HG03025 (cell line): ENCODE results near the gene RAD9A.

Source experiments
- ATAC-seq: cut with Tn5 transposase; IDR thresholded peaks from one replicate; pipeline ENCODE4 v1.9.1; 2021; ENCODE audit warnings: mild to moderate bottlenecking, moderate library complexity; ENCODE audit not compliant: unreplicated experiment, low FRiP score

RAD9A gene

DNA sequence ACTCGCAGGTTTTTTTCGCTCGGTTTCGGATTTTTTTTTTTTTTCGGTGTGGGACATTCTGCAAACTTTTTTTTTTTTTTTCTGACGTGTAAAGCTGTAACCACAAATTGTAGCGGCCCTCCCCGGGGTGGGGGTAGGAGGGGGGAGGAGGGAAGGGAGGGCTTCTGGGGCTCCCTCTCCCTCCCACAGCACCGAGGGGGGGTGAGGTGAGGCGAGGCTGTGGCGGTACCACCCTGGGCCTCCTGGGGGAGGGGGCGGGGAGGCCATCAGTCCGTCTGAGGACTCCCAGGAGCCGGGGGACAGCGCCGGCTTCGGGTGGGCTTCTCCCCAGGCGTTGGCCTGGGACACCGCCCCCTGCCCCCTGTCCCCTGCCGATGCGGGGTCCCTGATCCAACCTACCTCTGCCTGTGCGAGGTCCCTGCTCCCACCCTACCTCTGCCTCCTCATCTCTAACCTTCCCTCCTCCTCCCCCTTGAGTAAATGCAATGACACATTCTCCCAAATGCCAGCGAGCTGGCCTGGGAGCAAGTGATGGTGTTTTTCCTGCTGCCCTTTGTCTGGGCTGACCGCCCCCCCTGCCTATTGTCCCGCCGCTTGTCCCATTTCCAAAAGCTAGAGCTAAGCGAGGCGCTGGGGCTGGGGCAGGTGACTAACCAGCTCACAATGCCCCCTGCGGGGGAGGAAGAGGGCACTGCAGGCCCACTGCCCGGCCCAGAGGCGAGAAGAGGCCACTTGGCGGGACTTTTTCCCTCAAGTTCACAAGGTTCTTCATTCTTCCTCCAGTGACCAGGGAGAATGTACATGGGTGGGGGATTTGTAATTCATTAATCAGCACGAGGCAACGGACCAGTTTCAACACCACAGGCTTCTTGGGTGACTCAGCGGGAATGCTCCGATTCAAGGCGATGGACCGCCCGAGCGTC lies 17.9 kb upstream of the RAD9A start:
- ATAC-seq, result no peak

DNA sequence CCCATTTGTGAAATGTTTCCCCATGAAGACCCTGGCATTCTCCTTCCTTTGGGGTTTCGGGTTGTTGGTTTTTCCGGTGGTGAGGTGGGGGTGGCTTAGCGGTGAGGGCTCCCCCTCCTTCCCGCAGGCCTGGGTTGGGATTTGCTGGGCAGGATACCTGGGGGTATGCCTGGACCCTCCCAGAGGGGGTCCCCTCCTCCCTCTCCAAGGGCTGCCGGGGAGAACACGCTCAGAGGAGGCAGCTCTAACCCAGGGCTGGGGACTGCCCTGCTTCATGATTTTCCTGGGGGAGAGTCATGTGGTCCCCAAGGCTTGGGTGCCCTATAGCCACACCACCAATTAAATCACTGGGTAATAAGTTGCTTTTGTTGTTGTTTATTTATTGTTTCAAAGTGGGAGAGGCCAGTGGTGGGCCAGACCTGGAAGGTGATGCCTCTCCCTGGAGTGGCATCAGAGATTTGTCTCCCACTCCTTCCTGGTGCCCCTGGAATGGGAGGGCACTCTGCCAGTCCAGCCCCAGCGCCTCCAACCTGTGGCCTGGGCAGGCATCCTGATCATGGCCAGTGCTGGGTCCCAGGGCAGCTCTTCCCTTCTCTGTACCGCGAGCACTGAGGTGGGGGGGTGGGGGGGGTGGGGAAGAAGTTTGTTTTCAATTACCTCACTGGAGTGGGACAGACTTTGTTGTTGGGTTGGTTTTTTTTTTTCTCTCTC lies 17.1 kb upstream of the RAD9A start:
- no peak for ATAC-seq

DNA sequence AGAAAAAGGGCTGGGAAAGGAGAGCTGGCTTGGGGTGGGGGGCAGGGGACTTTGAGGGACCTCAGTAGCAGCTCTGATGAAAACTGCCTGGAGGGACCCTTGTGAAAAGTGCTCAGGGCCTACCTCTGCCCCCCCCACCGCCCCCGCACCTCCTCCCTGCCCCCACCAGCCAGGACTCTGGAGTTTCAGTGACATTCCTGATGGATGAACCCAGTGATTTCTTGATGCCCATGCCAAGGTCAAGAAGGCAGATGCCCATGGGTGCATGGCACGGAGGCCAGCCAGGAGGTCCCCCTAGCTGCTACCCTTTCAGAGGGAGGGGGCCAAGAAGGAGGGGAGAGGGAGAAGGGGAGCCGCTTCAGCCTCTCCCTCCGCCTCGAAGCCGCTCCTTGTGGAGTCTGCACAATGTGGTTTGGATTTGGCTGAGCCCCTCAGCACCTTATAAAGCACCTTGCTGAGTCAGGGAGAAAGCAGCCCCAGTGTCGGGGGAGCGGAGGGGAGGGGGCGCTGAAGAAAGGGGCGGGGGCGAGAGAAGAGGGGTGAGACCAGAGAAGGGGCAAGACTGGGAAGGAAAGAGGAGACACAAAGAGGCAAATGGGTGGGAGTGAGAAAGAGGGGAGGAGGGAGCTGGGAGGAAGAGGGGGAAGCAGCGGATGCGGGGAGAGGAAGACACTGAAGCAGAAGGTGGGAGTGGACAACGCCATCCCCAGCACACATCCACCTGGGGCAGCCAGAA lies 16.3 kb upstream of the RAD9A start:
- no peak for ATAC-seq

DNA sequence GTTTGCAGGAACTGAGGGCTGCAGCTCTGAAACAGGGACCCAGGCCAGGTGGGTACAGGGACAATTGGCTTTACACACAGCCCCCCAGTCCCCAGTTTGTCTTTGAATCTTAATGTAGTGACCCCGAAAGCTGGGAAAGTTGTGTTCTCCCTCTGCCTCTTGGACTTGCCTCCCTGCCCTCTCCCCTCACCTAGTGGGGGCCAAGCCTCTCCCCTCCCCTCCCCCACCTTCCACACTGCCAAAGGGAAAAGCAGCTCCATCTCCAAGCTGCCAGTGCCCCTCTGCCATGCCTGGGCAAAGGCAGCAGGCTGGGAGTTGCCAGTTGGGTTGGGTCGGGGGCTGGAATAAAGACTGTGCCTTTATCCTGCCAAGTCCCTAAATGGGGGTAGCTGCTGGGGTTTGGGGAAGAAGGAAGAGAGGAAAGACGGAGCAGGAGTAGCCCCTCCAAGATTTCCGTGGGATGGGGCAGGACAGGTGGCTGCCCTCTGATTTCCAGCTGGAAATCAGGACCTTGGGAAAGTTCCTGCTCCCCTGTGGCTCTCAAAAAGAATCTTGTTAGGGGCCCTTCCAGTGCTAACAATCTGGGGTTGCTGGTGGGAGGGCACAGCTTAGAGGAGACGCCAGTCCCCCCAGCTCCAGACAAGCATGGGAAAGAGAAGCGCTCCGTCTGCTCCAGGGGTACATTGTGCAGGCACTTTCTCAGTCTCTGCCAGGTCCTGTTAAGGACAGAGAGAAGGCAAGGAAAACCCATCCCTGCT lies 15.5 kb upstream of the RAD9A start:
- no peak for ATAC-seq

- ATAC-seq, result no peak
Measured at GRCh38 chr11:67376873-67377808, 14.6 kb upstream of the RAD9A start.

DNA sequence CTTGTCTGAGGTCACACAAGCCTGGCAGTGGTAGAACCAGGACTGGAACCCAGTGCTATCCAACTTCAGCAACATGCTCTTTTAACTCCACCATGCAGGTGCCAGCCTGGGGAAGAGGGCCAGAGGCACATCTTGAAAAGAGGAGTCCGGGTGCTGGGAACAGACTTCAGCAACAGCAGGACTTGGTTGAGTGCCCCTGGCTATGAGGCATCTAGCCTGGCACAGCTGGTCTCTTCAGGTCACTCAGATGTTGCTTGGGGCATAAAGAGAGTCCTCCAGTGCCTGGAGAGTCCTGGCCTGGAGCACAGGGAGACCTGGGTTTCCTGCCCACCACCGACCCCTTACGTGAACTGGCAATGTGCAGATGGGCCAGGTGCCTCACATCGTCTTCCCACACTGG lies 13.2 kb upstream of the RAD9A start:
- no peak for ATAC-seq

DNA sequence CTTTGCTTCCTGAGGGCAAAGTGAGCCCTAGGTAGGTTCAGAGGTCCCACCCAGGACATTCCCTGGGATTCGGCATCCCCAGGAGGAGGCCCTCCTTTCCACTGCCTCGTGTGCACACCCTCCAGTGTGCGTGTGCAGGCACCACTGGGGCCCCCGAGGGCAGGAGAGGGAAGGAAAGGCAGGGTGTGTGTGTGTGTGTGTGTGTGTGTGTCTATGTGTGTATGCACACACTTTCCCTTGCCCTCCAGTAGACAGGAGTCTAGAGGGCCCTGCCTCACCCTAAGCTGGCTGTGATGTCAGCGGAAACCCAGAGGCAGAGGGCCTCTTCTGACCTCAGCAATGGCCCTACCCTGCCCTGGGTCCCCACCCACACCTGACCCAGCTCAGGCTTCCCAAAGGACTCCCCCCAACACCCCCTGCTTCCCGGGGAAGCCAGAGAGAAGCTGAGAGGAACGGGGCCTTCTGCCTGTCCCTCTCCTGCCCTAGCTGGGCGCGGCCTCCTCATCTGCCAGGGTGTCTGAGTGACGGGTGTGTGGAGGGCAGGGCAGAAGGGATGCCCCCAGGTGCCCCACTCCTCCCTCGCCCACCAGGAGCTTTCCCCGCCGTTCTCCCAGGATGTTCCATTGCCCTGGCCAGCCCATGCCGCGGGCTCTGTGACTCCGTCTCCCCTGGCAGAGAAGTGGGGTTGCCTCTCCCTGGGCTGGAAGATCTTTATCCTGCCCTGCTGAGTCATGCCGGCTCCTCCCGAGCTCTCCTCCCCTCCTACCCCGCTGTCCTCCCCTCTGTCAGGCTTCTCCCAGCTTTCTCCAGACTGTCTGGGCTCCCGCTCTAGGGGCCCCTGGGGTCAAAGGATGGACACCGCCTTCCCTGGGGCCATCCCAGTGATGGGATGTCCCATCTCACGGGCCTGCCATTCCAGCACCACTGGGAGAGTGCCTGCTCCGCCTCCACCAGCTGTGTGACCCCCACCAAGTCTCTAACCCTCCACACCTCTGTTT lies 12.4 kb upstream of the RAD9A start:
- no peak for ATAC-seq

DNA sequence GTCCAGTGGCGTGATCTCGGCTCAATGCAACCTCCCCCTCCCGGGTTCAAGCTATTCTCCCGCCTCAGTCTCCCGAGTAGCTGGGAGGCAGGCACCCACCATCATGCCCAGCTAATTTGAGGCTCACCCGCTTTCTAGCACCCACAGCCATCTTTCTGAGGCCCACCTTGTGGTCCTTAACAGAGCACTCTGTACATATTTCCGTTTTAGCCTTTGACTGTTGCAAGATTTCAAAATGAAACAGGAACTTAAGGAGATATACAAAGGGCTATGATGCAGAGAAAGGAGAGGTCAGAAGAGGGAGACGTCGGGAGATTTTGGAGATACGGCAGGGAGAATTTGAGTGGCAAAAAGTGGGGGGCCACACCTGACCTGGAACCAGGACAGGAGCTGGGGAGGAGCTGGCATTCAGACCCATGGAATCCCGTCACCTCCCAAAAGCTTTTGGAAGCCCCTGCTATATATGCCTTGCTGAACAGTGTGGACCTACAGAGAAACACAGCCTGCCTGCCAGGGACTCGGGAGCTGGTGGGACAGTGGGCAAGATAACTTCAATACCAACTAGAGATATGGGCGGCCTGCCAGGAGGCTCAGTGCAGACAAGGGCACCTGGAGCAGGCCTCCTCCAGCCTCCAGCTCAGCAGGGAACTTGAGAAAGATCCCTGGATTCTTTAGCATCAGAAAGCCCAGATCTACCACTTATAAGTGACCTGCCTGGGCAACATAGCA lies 10.4 kb upstream of the RAD9A start:
- ATAC-seq, result no peak

- no peak for ATAC-seq
Measured at GRCh38 chr11:67382276-67383136, 9.3 kb upstream of the RAD9A start.

DNA sequence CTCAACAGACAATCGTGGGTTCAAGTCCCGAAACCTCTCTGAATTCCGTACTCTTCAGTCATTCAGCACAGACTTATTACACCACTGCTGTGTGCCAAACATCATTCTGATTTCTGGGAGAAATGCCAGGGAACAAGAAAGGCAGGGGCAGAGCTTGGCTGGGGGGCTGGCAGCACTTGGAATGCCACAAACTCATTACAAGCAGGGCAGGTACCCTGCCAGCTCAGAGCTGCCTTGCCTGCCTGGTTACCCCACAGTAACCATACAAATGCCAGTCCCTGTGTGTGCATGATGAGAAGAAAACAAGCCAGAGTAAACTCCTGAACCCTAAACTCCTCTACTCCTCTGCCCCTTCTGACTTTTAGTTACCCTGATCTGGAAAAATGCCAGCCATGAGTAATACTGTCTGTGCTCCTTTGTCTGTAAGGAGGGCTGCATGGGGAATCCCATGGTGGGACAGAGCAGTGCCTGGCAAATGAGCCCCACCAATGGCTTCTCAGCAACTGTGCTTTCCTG lies 6.9 kb upstream of the RAD9A start:
- ATAC-seq, result no peak

- ATAC-seq, result no peak
Measured at GRCh38 chr11:67387069-67387468, 4.7 kb upstream of the RAD9A start.

DNA sequence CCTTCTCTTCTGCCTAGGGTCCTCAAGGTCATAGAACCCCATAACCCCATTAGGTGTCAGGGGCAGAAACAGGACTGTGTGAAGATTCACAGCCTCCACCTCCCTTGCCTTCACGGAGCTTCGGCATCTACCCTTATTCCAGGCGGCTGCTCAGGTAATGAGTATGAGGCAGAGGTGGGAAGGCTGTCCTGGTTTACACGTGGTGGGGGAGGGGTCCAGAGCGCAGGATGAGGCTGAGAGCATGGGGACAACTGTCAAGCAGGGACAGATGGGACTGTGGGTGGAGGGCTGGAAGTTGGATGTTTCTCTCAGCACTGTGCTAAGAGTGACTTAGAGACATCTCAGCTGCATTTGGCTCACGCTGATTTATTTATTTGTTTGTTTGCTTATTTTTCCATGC lies 4.3 kb upstream of the RAD9A start:
- no peak for ATAC-seq

GRCh38 chr11:67389477-67389876 lies 2.3 kb upstream of the RAD9A start:
- ATAC-seq, result no peak

GRCh38 chr11:67390947-67391303 lies 861 bp upstream of the RAD9A start:
- no peak for ATAC-seq

GRCh38 chr11:67392183-67392715 lies 463 bp downstream of the RAD9A start:
- no peak for ATAC-seq

DNA sequence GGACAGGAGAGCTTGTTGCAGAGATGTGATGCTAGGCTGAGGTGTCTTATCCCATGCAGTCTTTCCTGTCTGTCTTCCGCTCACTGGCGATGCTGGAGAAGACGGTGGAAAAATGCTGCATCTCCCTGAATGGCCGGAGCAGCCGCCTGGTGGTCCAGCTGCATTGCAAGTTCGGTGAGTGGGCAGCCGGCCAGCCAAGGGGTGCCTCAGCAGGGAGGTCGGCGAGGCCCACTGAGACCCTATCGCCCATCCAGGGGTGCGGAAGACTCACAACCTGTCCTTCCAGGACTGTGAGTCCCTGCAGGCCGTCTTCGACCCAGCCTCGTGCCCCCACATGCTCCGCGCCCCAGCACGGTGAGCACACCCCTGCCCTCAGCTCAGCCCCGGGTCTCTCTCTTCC lies 1.7 kb downstream of the RAD9A start:
- no peak for ATAC-seq
